ENCODE measurements around the gene DDX39A.

- TF ChIP-seq, protein P1, sequence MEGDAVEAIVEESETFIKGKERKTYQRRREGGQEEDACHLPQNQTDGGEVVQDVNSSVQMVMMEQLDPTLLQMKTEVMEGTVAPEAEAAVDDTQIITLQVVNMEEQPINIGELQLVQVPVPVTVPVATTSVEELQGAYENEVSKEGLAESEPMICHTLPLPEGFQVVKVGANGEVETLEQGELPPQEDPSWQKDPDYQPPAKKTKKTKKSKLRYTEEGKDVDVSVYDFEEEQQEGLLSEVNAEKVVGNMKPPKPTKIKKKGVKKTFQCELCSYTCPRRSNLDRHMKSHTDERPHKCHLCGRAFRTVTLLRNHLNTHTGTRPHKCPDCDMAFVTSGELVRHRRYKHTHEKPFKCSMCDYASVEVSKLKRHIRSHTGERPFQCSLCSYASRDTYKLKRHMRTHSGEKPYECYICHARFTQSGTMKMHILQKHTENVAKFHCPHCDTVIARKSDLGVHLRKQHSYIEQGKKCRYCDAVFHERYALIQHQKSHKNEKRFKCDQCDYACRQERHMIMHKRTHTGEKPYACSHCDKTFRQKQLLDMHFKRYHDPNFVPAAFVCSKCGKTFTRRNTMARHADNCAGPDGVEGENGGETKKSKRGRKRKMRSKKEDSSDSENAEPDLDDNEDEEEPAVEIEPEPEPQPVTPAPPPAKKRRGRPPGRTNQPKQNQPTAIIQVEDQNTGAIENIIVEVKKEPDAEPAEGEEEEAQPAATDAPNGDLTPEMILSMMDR (IDR thresholded peaks at IDR 0.05), result no peak
- TF ChIP-seq POLR2AphosphoS5 (IDR thresholded peaks at IDR 0.05; ENCODE audit: low read depth, low read length) (no peak), TCF7L2 (IDR thresholded peaks at IDR 0.05; ENCODE audit: low read depth, low read length) (no peak), SIN3A (IDR thresholded peaks at IDR 0.05; ENCODE audit: borderline replicate concordance, insufficient read depth, low read depth, low read length) (no peak)
- TF ChIP-seq, protein P2, sequence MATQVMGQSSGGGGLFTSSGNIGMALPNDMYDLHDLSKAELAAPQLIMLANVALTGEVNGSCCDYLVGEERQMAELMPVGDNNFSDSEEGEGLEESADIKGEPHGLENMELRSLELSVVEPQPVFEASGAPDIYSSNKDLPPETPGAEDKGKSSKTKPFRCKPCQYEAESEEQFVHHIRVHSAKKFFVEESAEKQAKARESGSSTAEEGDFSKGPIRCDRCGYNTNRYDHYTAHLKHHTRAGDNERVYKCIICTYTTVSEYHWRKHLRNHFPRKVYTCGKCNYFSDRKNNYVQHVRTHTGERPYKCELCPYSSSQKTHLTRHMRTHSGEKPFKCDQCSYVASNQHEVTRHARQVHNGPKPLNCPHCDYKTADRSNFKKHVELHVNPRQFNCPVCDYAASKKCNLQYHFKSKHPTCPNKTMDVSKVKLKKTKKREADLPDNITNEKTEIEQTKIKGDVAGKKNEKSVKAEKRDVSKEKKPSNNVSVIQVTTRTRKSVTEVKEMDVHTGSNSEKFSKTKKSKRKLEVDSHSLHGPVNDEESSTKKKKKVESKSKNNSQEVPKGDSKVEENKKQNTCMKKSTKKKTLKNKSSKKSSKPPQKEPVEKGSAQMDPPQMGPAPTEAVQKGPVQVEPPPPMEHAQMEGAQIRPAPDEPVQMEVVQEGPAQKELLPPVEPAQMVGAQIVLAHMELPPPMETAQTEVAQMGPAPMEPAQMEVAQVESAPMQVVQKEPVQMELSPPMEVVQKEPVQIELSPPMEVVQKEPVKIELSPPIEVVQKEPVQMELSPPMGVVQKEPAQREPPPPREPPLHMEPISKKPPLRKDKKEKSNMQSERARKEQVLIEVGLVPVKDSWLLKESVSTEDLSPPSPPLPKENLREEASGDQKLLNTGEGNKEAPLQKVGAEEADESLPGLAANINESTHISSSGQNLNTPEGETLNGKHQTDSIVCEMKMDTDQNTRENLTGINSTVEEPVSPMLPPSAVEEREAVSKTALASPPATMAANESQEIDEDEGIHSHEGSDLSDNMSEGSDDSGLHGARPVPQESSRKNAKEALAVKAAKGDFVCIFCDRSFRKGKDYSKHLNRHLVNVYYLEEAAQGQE (IDR thresholded peaks at IDR 0.05; ENCODE audit: insufficient read depth in 1 of 2, low read depth in 2 of 2, low read length in 1 of 2), result no peak
Measured at GRCh38 chr19:14435320-14436050, 16.3 kb upstream of the DDX39A start.

Data from Panc1 (cell line).